Mesendoderm (in vitro differentiated cells): ENCODE results near the gene SH3TC2.
"Not testable (repeated sequence)": the region's sequence is repeated elsewhere in the genome, so short reads cannot be mapped to it uniquely, and the experiment has no call there.

Experiments used
- DNase-seq: peaks from one replicate; pipeline ENCODE4 v3.0.0; 2013
- H2AK5ac ChIP-seq: 2 replicates; pipeline ENCODE4 v1.6.1; 2013; ENCODE audit warnings: low read length, inconsistent platforms
- H2BK120ac ChIP-seq: 2 replicates; pipeline ENCODE4 v1.6.1; 2013; ENCODE audit warnings: low read depth, mild to moderate bottlenecking, low read length, moderate library complexity, mixed read lengths
- H2BK15ac ChIP-seq: replicated peaks from 2 replicates; pipeline ENCODE4 v1.6.1; 2013; ENCODE audit warnings: low read depth, mild to moderate bottlenecking, moderate library complexity
- H2BK5ac ChIP-seq: 2 replicates; pipeline ENCODE4 v1.6.1; 2013; ENCODE audit warnings: low read length, inconsistent platforms
- H3K18ac ChIP-seq: 2 replicates; pipeline ENCODE4 v1.6.1; 2013; ENCODE audit warnings: mild to moderate bottlenecking, low read length, mixed read lengths
- H3K23ac ChIP-seq: one replicate; pipeline ENCODE4 v1.6.1; 2013; ENCODE audit warnings: low read length
- H3K27ac ChIP-seq: 2 replicates; pipeline ENCODE4 v1.5.1; 2013; ENCODE audit warnings: low read depth, mild to moderate bottlenecking, inconsistent platforms, low read length, moderate library complexity
- H3K27me3 ChIP-seq: 2 replicates; pipeline ENCODE4 v1.6.1; 2013; ENCODE audit warnings: low read length, control low read depth, mild to moderate bottlenecking, inconsistent platforms; ENCODE audit not compliant: insufficient read depth, poor library complexity
- H3K36me3 ChIP-seq: 2 replicates; pipeline ENCODE4 v1.6.1; 2013; ENCODE audit warnings: low read length, inconsistent platforms; ENCODE audit not compliant: control insufficient read depth, insufficient read depth
- H3K4ac ChIP-seq: one replicate; pipeline ENCODE4 v1.6.1; 2013; ENCODE audit warnings: low read depth, mild to moderate bottlenecking, low read length, moderate library complexity
- H3K4me1 ChIP-seq: 2 replicates; pipeline ENCODE4 v1.6.1; 2013; ENCODE audit warnings: low read depth, low read length, inconsistent platforms; ENCODE audit not compliant: control insufficient read depth
- H3K4me2 ChIP-seq: 2 replicates; pipeline ENCODE4 v1.6.1; 2013; ENCODE audit warnings: low read length
- H3K4me3 ChIP-seq: 2 replicates; pipeline ENCODE4 v1.5.1; 2013; ENCODE audit warnings: mild to moderate bottlenecking, low read length
- H3K56ac ChIP-seq: one replicate; pipeline ENCODE4 v1.6.1; 2013; ENCODE audit warnings: low read length
- H3K79me1 ChIP-seq: 2 replicates; pipeline ENCODE4 v1.6.1; 2013; ENCODE audit warnings: low read length, inconsistent platforms
- H3K79me2 ChIP-seq: 2 replicates; pipeline ENCODE4 v1.6.1; 2013; ENCODE audit warnings: mild to moderate bottlenecking, low read length; ENCODE audit not compliant: control insufficient read depth, insufficient read depth
- H3K9ac ChIP-seq: 2 replicates; pipeline ENCODE4 v1.6.1; 2013; ENCODE audit warnings: low read length, inconsistent platforms
- H4K5ac ChIP-seq: one replicate; pipeline ENCODE4 v1.6.1; 2013; ENCODE audit warnings: low read length
- H4K8ac ChIP-seq: one replicate; pipeline ENCODE4 v1.6.1; 2013; ENCODE audit warnings: low read depth, mild to moderate bottlenecking, control low read depth, low read length, moderate library complexity
- WGBS: extraction: QIAGEN DNeasy Blood & Tissue Kit; methylation state at CpG from one replicate; pipeline ENCODE4 v1.1.7; 2013; ENCODE audit warnings: low lambda C conversion rate, missing lambda C conversion rate; ENCODE audit not compliant: insufficient coverage; ENCODE audit errors: extremely low coverage; 5-methylcytosine and 5-hydroxymethylcytosine counted together

Gene SH3TC2

GRCh38 chr5:149079883-149080282 lies 17.0 kb upstream of the SH3TC2 start:
- no peak overlapping the region for H3K9ac ChIP-seq
- H4K5ac ChIP-seq: no peak overlapping the region
- peak; percentile 65 for DNase-seq
- H3K4me2 ChIP-seq: no peak overlapping the region
- H3K4me1 ChIP-seq: no peaks in the 10 kb centered on the region
- H2BK120ac ChIP-seq: no peak overlapping the region
- no peak overlapping the region for H2BK15ac ChIP-seq
- no peaks in the 10 kb centered on the region for H3K27me3 ChIP-seq
- H3K4me3 ChIP-seq: no peak overlapping the region
- H2BK5ac ChIP-seq: no peak overlapping the region
- H3K79me2 ChIP-seq: no peaks in the 10 kb centered on the region
- H3K27ac ChIP-seq: no peak overlapping the region
- H3K56ac ChIP-seq: no peak overlapping the region
- no peak overlapping the region for H3K23ac ChIP-seq
- no peak overlapping the region for H3K4ac ChIP-seq
- no peak overlapping the region for H2AK5ac ChIP-seq
- no peaks in the 10 kb centered on the region for H3K79me1 ChIP-seq
- no peak overlapping the region for H3K18ac ChIP-seq
- H3K36me3 ChIP-seq: no peaks in the 10 kb centered on the region
- H4K8ac ChIP-seq: no peak overlapping the region

- H3K18ac ChIP-seq, H3K36me3 ChIP-seq, H3K56ac ChIP-seq, H3K4me1 ChIP-seq, H3K23ac ChIP-seq, H3K4ac ChIP-seq, H3K79me2 ChIP-seq, DNase-seq, H4K8ac ChIP-seq, H2BK15ac ChIP-seq, H3K4me3 ChIP-seq, H3K79me1 ChIP-seq, H3K27me3 ChIP-seq, H3K9ac ChIP-seq, H2BK5ac ChIP-seq, H2BK120ac ChIP-seq, H3K27ac ChIP-seq, H4K5ac ChIP-seq, H2AK5ac ChIP-seq, H3K4me2 ChIP-seq: not testable (repeated sequence)
Measured at GRCh38 chr5:149074071-149074470, 11.2 kb upstream of the SH3TC2 start.

GRCh38 chr5:149073213-149073612 lies 10.4 kb upstream of the SH3TC2 start:
- H4K5ac ChIP-seq: no peak overlapping the region
- H2AK5ac ChIP-seq: no peak overlapping the region
- no peak overlapping the region for H3K27ac ChIP-seq
- no peaks in the 10 kb centered on the region for H3K79me2 ChIP-seq
- no peaks in the 10 kb centered on the region for H3K27me3 ChIP-seq
- no peak overlapping the region for H3K56ac ChIP-seq
- no peak overlapping the region for H3K9ac ChIP-seq
- DNase-seq: no peak
- no peak overlapping the region for H4K8ac ChIP-seq
- no peak overlapping the region for H3K23ac ChIP-seq
- H2BK120ac ChIP-seq: no peak overlapping the region
- H2BK5ac ChIP-seq: no peak overlapping the region
- H3K4me1 ChIP-seq: no peaks in the 10 kb centered on the region
- H3K36me3 ChIP-seq: no peaks in the 10 kb centered on the region
- no peak overlapping the region for H3K4ac ChIP-seq
- WGBS: no CpG with 5 or more reads among the region's 1 CpG
- H3K79me1 ChIP-seq: no peaks in the 10 kb centered on the region
- no peak overlapping the region for H3K18ac ChIP-seq
- H2BK15ac ChIP-seq: no peak overlapping the region
- H3K4me3 ChIP-seq: no peak overlapping the region
- no peak overlapping the region for H3K4me2 ChIP-seq

- DNase-seq: no peak
- H3K56ac ChIP-seq: no peak overlapping the region
- no peaks in the 10 kb centered on the region for H3K79me2 ChIP-seq
- H3K4ac ChIP-seq: no peak overlapping the region
- no peak overlapping the region for H2AK5ac ChIP-seq
- H2BK5ac ChIP-seq: no peak overlapping the region
- no peak overlapping the region for H3K4me3 ChIP-seq
- no peak overlapping the region for H3K18ac ChIP-seq
- H3K4me2 ChIP-seq: no peak overlapping the region
- H3K23ac ChIP-seq: no peak overlapping the region
- H3K36me3 ChIP-seq: no peaks in the 10 kb centered on the region
- no peaks in the 10 kb centered on the region for H3K27me3 ChIP-seq
- H4K5ac ChIP-seq: no peak overlapping the region
- H3K4me1 ChIP-seq: no peaks in the 10 kb centered on the region
- H3K9ac ChIP-seq: no peak overlapping the region
- H2BK120ac ChIP-seq: no peak overlapping the region
- no CpG with 5 or more reads among the region's 2 CpGs for WGBS
- H2BK15ac ChIP-seq: no peak overlapping the region
- no peaks in the 10 kb centered on the region for H3K79me1 ChIP-seq
- no peak overlapping the region for H4K8ac ChIP-seq
- H3K27ac ChIP-seq: no peak overlapping the region
Measured at GRCh38 chr5:149072791-149073190, 9.9 kb upstream of the SH3TC2 start.

- Histone ChIP-seq H3K23ac (no peak overlapping the region), H3K79me1 (no peaks in the 10 kb centered on the region), H3K4ac (no peak overlapping the region), H2AK5ac (no peak overlapping the region), H3K79me2 (no peaks in the 10 kb centered on the region), H2BK120ac (no peak overlapping the region), H3K18ac (no peak overlapping the region), H3K56ac (no peak overlapping the region), H2BK5ac (no peak overlapping the region), H3K27ac (no peak overlapping the region), H3K4me1 (no peaks in the 10 kb centered on the region), H3K27me3 (no peaks in the 10 kb centered on the region), H2BK15ac (no peak overlapping the region), H4K5ac (no peak overlapping the region), H3K4me3 (no peak overlapping the region), H3K4me2 (no peak overlapping the region), H3K36me3 (no peaks in the 10 kb centered on the region), H3K9ac (no peak overlapping the region), H4K8ac (no peak overlapping the region)
- DNase-seq: no peak
- no CpG with 5 or more reads among the region's 1 CpG for WGBS
Measured at GRCh38 chr5:149072376-149072775, 9.5 kb upstream of the SH3TC2 start.

- WGBS: no CpG with 5 or more reads among the region's 2 CpGs
- Histone ChIP-seq H2BK120ac (no peak overlapping the region), H2BK5ac (no peak overlapping the region), H3K27me3 (no peaks in the 10 kb centered on the region), H3K9ac (no peak overlapping the region), H3K79me1 (no peaks in the 10 kb centered on the region), H2BK15ac (no peak overlapping the region), H3K4ac (no peak overlapping the region), H3K18ac (no peak overlapping the region), H3K23ac (no peak overlapping the region), H3K56ac (no peak overlapping the region), H4K8ac (no peak overlapping the region), H3K79me2 (no peaks in the 10 kb centered on the region), H2AK5ac (no peak overlapping the region), H4K5ac (no peak overlapping the region), H3K4me2 (no peak overlapping the region), H3K4me3 (no peak overlapping the region), H3K4me1 (no peaks in the 10 kb centered on the region), H3K27ac (no peak overlapping the region), H3K36me3 (no peaks in the 10 kb centered on the region)
- DNase-seq: no peak
Measured at GRCh38 chr5:149071756-149072155, 8.9 kb upstream of the SH3TC2 start.
